Renal cortical epithelial cell (primary cell): ENCODE results near the gene SHLD1. TPM values are rescaled to one million over a fixed set of nuclear protein-coding genes. Genes with fewer than 3 reads are reported as not detected.
"Not testable (repeated sequence)": the region's sequence is repeated elsewhere in the genome, so short reads cannot be mapped to it uniquely, and the experiment has no call there.

Experiments
- DNase-seq: peaks from one replicate; pipeline ENCODE4 v3.0.0-alpha.2; 2011; ENCODE audit warnings: low read depth
- total RNA-seq: library from RNA; depleted of rRNA; stranded (reverse); fragments of >200 nt; gene quantifications from 2 replicates; pipeline ENCODE4 v1.2.3, GENCODE V29; 2014

SHLD1 gene
- total RNA-seq, 1 donor from 2014 or later, result 1.6 TPM

GRCh38 chr20:5735845-5736510 lies 14.2 kb upstream of the SHLD1 start:
- DNase-seq, result no peak

- DNase-seq, result no peak
Observed at GRCh38 chr20:5737619-5737953, 12.6 kb upstream of the SHLD1 start.

GRCh38 chr20:5737966-5738365 lies 12.2 kb upstream of the SHLD1 start:
- DNase-seq, result no peak

GRCh38 chr20:5740643-5741042 lies 9.6 kb upstream of the SHLD1 start:
- DNase-seq, result not testable (repeated sequence)

- DNase-seq, result peak; percentile 39
Observed at GRCh38 chr20:5741089-5741488, 9.1 kb upstream of the SHLD1 start.

- DNase-seq, result no peak
Observed at GRCh38 chr20:5742041-5742440, 8.2 kb upstream of the SHLD1 start.

- DNase-seq, result no peak
Observed at GRCh38 chr20:5745416-5746030, 4.7 kb upstream of the SHLD1 start.

- DNase-seq, result no peak
Observed at GRCh38 chr20:5746064-5746463, 4.1 kb upstream of the SHLD1 start.

- no peak for DNase-seq
Observed at GRCh38 chr20:5748246-5748645, 2.0 kb upstream of the SHLD1 start.

GRCh38 chr20:5749512-5749951 lies 669 bp upstream of the SHLD1 start:
- not testable (repeated sequence) for DNase-seq

- DNase-seq, result no peak
Observed at GRCh38 chr20:5751856-5752255, 1.7 kb downstream of the SHLD1 start.

- no peak for DNase-seq
Observed at GRCh38 chr20:5753814-5754213, 3.6 kb downstream of the SHLD1 start.

- DNase-seq, result no peak
Observed at GRCh38 chr20:5757949-5758348, 7.7 kb downstream of the SHLD1 start.

GRCh38 chr20:5766085-5766764 lies 16.0 kb downstream of the SHLD1 start:
- DNase-seq, result no peak

- DNase-seq, result no peak
Observed at GRCh38 chr20:5767493-5768098, 17.4 kb downstream of the SHLD1 start.

GRCh38 chr20:5770231-5770986 lies 20.2 kb downstream of the SHLD1 start:
- peak; percentile 60 for DNase-seq

GRCh38 chr20:5770987-5771318 lies 20.8 kb downstream of the SHLD1 start:
- DNase-seq, result peak; percentile 43

- no peak for DNase-seq
Observed at GRCh38 chr20:5772704-5773103, 22.5 kb downstream of the SHLD1 start.

GRCh38 chr20:5773589-5773988 lies 23.4 kb downstream of the SHLD1 start:
- DNase-seq, result no peak

GRCh38 chr20:5776077-5776476 lies 25.9 kb downstream of the SHLD1 start:
- no peak for DNase-seq

GRCh38 chr20:5779071-5779900 lies 29.1 kb downstream of the SHLD1 start:
- peak; percentile 88 for DNase-seq
